Activated CD4-positive, alpha-beta memory T cell treated with anti-CD3 and anti-CD28 coated beads for 36 hours (primary cell): ENCODE results near the gene CCDC71L. TPM values are rescaled to one million over a fixed set of nuclear protein-coding genes. Genes with fewer than 3 reads are reported as not detected.

ENCODE experiments used
- CTCF ChIA-PET: fragments of 350-600 bp; sonication (Branson Sonifier 250); formaldehyde crosslinking; loops from one replicate; lab custom pipeline; 2021; ENCODE audit warnings: antibody characterized with exemption, inconsistent platforms; lab: Charles Lee
- POLR2A ChIA-PET: fragments of 350-600 bp; sonication (Branson Sonifier 250); formaldehyde crosslinking; loops from one replicate; lab custom pipeline; 2021; ENCODE audit warnings: antibody characterized with exemption; lab: Charles Lee
- DNase-seq: peaks from one replicate; pipeline ENCODE4 v3.0.0-alpha.2; 2020
- H3K27ac Mint-ChIP-seq: one replicate; pipeline ENCODE4 v1.8.0; 2021; ENCODE audit warnings: mixed read lengths
- H3K27me3 Mint-ChIP-seq: one replicate; pipeline ENCODE4 v1.8.0; 2021; ENCODE audit warnings: mixed read lengths
- H3K36me3 Mint-ChIP-seq: one replicate; pipeline ENCODE4 v1.8.0; 2021; ENCODE audit warnings: mixed read lengths
- H3K4me1 Mint-ChIP-seq: one replicate; pipeline ENCODE4 v1.8.0; 2021; ENCODE audit warnings: low read depth, mixed read lengths
- H3K4me3 Mint-ChIP-seq: one replicate; pipeline ENCODE4 v1.8.0; 2021; ENCODE audit warnings: mild to moderate bottlenecking, mixed read lengths
- H3K9me3 Mint-ChIP-seq: one replicate; pipeline ENCODE4 v1.8.0; 2021; ENCODE audit warnings: mixed read lengths
- intact Hi-C: fragments of 100-400 bp; cut with micrococcal nuclease; formaldehyde crosslinking; loops from one replicate; pipeline ENCODE4 v1.15.1; 2023
- total RNA-seq, 2 experiments: library from RNA; stranded (reverse); gene quantifications; one replicate each; pipeline ENCODE4 v1.2.3, GENCODE V29; 2021

The CCDC71L gene
- total RNA-seq, 2 experiments from 2014 or later = 34.5 to 35.0 TPM

DNA sequence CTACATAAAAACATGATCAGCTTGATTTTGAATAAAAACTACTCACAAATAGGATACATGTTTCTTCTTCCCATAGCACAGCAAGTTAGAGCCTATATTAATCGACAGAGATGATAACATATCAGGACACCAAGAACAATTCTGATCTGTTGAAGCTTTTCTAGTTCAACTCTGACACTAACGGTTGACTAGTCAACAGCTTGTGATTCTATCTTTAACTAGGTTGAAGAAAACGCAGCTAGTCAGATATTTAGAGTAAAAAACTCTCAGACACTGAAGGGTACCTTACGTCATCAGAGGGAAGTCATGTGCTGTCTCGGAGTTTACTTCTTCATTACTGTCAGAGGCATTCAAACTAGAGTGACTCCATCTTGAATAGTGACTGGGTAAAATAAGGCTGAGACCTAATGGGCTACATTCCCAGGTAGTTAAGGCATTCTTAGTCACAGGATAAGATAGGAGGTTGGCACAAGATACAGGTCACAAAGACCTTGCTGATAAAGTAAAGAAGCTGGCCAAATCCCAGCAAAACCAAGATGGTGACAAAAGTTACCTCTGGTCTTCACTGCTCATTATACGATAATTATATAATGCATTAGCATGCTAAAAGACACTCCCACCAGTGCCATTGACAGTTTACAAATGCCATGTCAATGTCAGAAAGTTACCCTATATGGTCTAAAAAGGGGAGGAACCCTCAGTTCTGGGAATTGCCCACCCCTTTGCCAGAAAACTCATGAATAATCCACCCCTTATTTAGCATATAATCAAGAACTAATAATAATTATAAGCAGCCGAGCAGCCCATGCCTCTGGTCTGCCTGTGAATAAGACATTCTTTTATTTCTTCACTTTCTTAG lies 21.3 kb downstream of the CCDC71L start:
- no peaks in the 10 kb centered on the region for H3K9me3 Mint-ChIP-seq
- DNase-seq = no peak
- H3K4me3 Mint-ChIP-seq = no peak overlapping the region
- ChIA-PET POLR2A (no interaction called here), CTCF (interaction anchor here (1.6 kb wide), 1 partner anchor 97 kb away, joined by 3 read pairs; no protein-coding TSS in a partner anchor)
- no peaks in the 10 kb centered on the region for H3K36me3 Mint-ChIP-seq
- no peaks in the 10 kb centered on the region for H3K4me1 Mint-ChIP-seq
- intact Hi-C loops = no loop called here
- H3K27me3 Mint-ChIP-seq = peaks cover 17% of the 10 kb centered on the region
- H3K27ac Mint-ChIP-seq = no peak overlapping the region

- intact Hi-C loops = no loop called here
- no peaks in the 10 kb centered on the region for H3K36me3 Mint-ChIP-seq
- no peaks in the 10 kb centered on the region for H3K4me1 Mint-ChIP-seq
- no peak overlapping the region for H3K27ac Mint-ChIP-seq
- POLR2A ChIA-PET = no interaction called here
- peaks cover 16% of the 10 kb centered on the region for H3K27me3 Mint-ChIP-seq
- CTCF ChIA-PET = interaction anchor here (0.8 to 1.1 kb wide), 3 partner anchors 93 to 458 kb away, joined by 3 to 5 read pairs (median 4); no protein-coding TSS in a partner anchor
- no peaks in the 10 kb centered on the region for H3K9me3 Mint-ChIP-seq
- DNase-seq = no peak
- no peak overlapping the region for H3K4me3 Mint-ChIP-seq
These were observed 25.5 kb downstream of the CCDC71L start for GRCh38 chr7:106635411-106635810.

- ChIA-PET CTCF (interaction anchor here (0.8 to 1.1 kb wide), 2 partner anchors 113 to 457 kb away, joined by 3 to 5 read pairs; no protein-coding TSS in a partner anchor), POLR2A (no interaction called here)
- no peaks in the 10 kb centered on the region for H3K9me3 Mint-ChIP-seq
- H3K4me1 Mint-ChIP-seq = no peaks in the 10 kb centered on the region
- intact Hi-C loops = no loop called here
- H3K4me3 Mint-ChIP-seq = no peak overlapping the region
- peaks cover 16% of the 10 kb centered on the region for H3K27me3 Mint-ChIP-seq
- no peaks in the 10 kb centered on the region for H3K36me3 Mint-ChIP-seq
- H3K27ac Mint-ChIP-seq = no peak overlapping the region
- no peak for DNase-seq
These were observed 26.0 kb downstream of the CCDC71L start for GRCh38 chr7:106634958-106635357.

DNA sequence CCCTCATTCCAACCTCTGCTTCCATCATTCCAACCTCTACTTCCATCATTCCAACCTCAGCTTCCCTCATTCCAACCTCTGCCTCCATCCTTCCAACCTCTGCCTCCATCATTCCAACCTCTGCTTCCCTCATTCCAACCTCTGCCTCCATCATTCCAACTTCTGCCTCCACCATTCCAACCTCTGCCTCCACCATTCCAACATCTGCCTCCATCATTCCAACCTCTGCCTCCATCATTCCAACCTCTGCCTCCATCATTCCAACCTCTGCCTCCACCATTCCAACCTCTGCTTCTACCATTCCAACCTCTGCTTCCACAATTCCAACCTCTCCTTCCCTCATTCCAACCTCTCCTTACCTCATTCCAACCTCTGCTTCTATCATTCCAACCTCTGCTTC lies 30.3 kb downstream of the CCDC71L start:
- no peaks in the 10 kb centered on the region for H3K36me3 Mint-ChIP-seq
- H3K27ac Mint-ChIP-seq = no peak overlapping the region
- no peak overlapping the region for H3K4me3 Mint-ChIP-seq
- ChIA-PET POLR2A (no interaction called here), CTCF (no interaction called here)
- no peaks in the 10 kb centered on the region for H3K4me1 Mint-ChIP-seq
- DNase-seq = no peak
- intact Hi-C loops = no loop called here
- peaks cover 10% of the 10 kb centered on the region for H3K27me3 Mint-ChIP-seq
- H3K9me3 Mint-ChIP-seq = no peaks in the 10 kb centered on the region

GRCh38 chr7:106629516-106629915 lies 31.4 kb downstream of the CCDC71L start:
- CTCF ChIA-PET = interaction anchor here (0.9 to 1.2 kb wide), 2 partner anchors 31 to 453 kb away, joined by 3 to 4 read pairs; no protein-coding TSS in a partner anchor
- no peaks in the 10 kb centered on the region for H3K4me1 Mint-ChIP-seq
- no peaks in the 10 kb centered on the region for H3K9me3 Mint-ChIP-seq
- H3K4me3 Mint-ChIP-seq = no peak overlapping the region
- no peaks in the 10 kb centered on the region for H3K36me3 Mint-ChIP-seq
- DNase-seq = no peak
- intact Hi-C loops = no loop called here
- POLR2A ChIA-PET = no interaction called here
- peaks cover 5% of the 10 kb centered on the region for H3K27me3 Mint-ChIP-seq
- H3K27ac Mint-ChIP-seq = no peak overlapping the region

DNA sequence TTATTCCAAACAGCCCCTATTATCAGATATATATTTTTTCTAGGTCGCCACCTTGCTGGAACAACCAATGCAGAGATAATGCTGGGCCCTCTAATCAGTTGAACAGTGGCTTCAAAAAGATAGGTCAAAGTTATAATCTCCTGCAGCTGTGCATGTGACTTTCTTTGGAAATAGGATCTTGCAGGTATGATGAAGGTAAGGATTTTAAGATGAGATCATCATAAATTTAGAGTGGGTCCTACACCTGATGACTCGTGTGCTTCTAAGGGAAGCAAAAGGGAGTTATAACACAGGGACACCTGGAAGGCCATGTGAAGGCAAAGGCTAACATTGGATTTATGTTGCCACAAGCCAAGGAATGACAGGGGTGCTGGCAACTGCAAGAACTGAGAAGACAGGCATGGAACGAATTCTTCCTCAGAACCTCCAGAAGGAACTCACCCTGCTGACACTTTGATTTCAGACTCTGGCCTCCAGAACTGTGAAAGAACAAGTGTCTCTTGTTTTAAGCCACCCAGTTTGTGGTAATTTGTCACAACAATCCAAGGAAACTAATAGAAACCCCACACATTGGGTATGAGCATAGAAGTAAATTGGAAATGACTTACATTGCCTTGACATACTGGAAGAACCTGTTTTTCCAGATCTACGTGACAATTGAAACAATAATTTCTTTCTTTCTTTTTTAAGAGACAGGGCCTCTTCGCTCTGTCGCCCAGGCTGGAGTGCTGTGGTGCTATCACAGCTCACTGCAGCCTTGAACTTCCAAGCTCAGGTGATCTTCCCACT lies 34.4 kb downstream of the CCDC71L start:
- H3K27me3 Mint-ChIP-seq = peaks cover 7% of the 10 kb centered on the region
- DNase-seq = no peak
- POLR2A ChIA-PET = no interaction called here
- intact Hi-C loops = no loop called here
- H3K4me3 Mint-ChIP-seq = no peak overlapping the region
- CTCF ChIA-PET = no interaction called here
- H3K36me3 Mint-ChIP-seq = peaks cover 1% of the 10 kb centered on the region
- no peak overlapping the region for H3K27ac Mint-ChIP-seq
- H3K4me1 Mint-ChIP-seq = peaks cover 3% of the 10 kb centered on the region
- peaks cover 8% of the 10 kb centered on the region for H3K9me3 Mint-ChIP-seq

- no peak overlapping the region for H3K27ac Mint-ChIP-seq
- no peak overlapping the region for H3K4me3 Mint-ChIP-seq
- H3K36me3 Mint-ChIP-seq = peaks cover 2% of the 10 kb centered on the region
- no peak for DNase-seq
- ChIA-PET POLR2A (no interaction called here), CTCF (no interaction called here)
- peaks cover 12% of the 10 kb centered on the region for H3K9me3 Mint-ChIP-seq
- intact Hi-C loops = no loop called here
- H3K4me1 Mint-ChIP-seq = peaks cover 3% of the 10 kb centered on the region
- H3K27me3 Mint-ChIP-seq = peaks cover 7% of the 10 kb centered on the region
These were observed 35.2 kb downstream of the CCDC71L start for GRCh38 chr7:106625678-106626301.

DNA sequence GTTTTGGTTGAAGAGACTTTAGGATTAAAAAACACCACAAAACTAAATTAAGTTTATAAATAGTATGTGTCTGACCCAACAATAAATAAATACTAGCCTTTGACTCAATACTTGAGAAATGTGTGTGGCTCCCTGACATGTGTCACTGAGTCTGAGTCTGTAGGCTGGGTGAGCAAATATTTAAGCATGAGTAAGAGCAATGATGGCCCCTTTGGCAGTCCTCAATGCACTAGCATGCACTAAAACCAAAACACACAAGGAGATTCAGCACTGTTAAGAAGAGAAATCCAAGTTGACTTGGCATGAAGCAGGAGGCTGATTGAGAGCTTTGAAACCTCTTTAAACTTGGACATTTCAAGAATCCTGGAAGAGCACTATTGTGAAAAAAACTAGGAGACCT lies 37.1 kb downstream of the CCDC71L start:
- peaks cover 4% of the 10 kb centered on the region for H3K27me3 Mint-ChIP-seq
- H3K4me1 Mint-ChIP-seq = peaks cover 3% of the 10 kb centered on the region
- no peak overlapping the region for H3K4me3 Mint-ChIP-seq
- intact Hi-C loops = no loop called here
- POLR2A ChIA-PET = no interaction called here
- CTCF ChIA-PET = no interaction called here
- DNase-seq = no peak
- H3K27ac Mint-ChIP-seq = no peak overlapping the region
- peaks cover 12% of the 10 kb centered on the region for H3K9me3 Mint-ChIP-seq
- peaks cover 2% of the 10 kb centered on the region for H3K36me3 Mint-ChIP-seq

- ChIA-PET POLR2A (no interaction called here), CTCF (no interaction called here)
- peaks cover 12% of the 10 kb centered on the region for H3K9me3 Mint-ChIP-seq
- H3K36me3 Mint-ChIP-seq = peaks cover 2% of the 10 kb centered on the region
- H3K27me3 Mint-ChIP-seq = peaks cover 5% of the 10 kb centered on the region
- H3K27ac Mint-ChIP-seq = no peak overlapping the region
- no peak for DNase-seq
- H3K4me1 Mint-ChIP-seq = peaks cover 3% of the 10 kb centered on the region
- no peak overlapping the region for H3K4me3 Mint-ChIP-seq
- intact Hi-C loops = no loop called here
These were observed 37.7 kb downstream of the CCDC71L start for GRCh38 chr7:106623315-106623660.

- Mint-ChIP-seq H3K4me3 (no peak overlapping the region), H3K9me3 (peaks cover 12% of the 10 kb centered on the region), H3K27me3 (peaks cover 6% of the 10 kb centered on the region), H3K27ac (no peak overlapping the region), H3K36me3 (peaks cover 2% of the 10 kb centered on the region), H3K4me1 (peaks cover 3% of the 10 kb centered on the region)
- DNase-seq = no peak
- intact Hi-C loops = no loop called here
- ChIA-PET CTCF (no interaction called here), POLR2A (no interaction called here)
These were observed 38.2 kb downstream of the CCDC71L start for GRCh38 chr7:106622654-106623314.

GRCh38 chr7:106621393-106622132 lies 39.4 kb downstream of the CCDC71L start:
- Mint-ChIP-seq H3K27ac (no peak overlapping the region), H3K4me3 (no peak overlapping the region), H3K36me3 (peaks cover 2% of the 10 kb centered on the region), H3K4me1 (peaks cover 3% of the 10 kb centered on the region), H3K9me3 (peaks cover 12% of the 10 kb centered on the region), H3K27me3 (peaks cover 6% of the 10 kb centered on the region)
- no peak for DNase-seq
- ChIA-PET POLR2A (no interaction called here), CTCF (interaction anchor here (0.8 kb wide), 2 partner anchors 79 to 115 kb away, joined by 3 read pairs; no protein-coding TSS in a partner anchor)
- intact Hi-C loops = no loop called here
